ENCODE measurements around the gene CEP164. TPM values are rescaled to one million over a fixed set of nuclear protein-coding genes. Genes with fewer than 3 reads are reported as not detected.

CEP164 gene
- total RNA-seq, 4 donors from 2014 or later: 10.0 to 20.2 (median 15.4) TPM

- in situ Hi-C loops (cut with MboI; ENCODE audit: low pct_ligation_motif_present in 1 of 4, low pct_unique_long_range_greater_than_20kb in 1 of 4, low sequenced_read_pairs in 3 of 4): loop anchor here (25.0 kb wide), 5 partner anchors 360 to 635 kb away; partner anchors contain the start of genes TMPRSS13 (in 2 of the 4), DSCAML1 (in 1 of the 4) and FXYD2 (in 1 of the 4)
Observed at GRCh38 chr11:117427356-117427874, 99.8 kb downstream of the CEP164 start.

DNA sequence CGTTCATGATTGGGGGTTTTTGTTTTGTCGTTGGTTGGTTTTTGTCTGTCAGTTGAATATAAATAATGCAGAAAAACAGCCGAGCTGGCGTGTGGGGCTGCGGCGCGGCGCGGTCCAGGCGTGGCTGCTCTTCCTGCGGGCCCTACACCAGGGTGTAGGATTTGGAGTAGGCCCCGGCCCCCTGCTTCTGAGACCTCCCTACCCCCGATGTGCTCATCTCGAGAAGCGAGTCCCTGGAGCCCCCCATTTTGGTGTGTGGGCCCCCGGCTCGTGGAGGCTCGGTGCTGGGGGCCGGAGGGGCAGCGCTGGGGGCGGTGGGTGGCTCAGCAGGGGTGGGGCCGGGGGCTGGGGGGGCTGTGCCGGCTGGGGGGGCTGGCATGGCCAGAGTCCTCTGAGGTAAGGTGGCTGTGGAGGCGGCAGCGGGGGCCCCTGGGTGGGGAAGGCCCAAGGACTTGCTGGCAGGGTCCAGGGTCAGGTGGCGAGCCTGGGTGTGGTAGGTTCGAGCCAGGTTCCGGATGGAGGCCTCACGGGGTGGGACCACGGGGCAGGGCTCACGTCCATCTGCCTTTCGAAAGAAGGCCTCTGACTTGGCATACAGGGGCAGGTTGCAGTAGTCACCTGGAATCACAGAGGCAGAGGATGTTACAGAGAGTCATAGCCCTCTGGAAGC, 100.7 kb downstream of the CEP164 start:
- H3K36me3 ChIP-seq: no peaks in the 10 kb centered on the region
- intact Hi-C loops (cut with DNase I; ENCODE audit: low total_unique reads): no loop called here
- TF ChIP-seq CTCF (IDR thresholded peaks at IDR 0.05) (no peak), EP300 (IDR thresholded peaks at IDR 0.05; ENCODE audit: low read depth) (no peak), POLR2AphosphoS5 (IDR thresholded peaks at IDR 0.05) (no peak), POLR2A (IDR thresholded peaks at IDR 0.05) (no peak)
- 67 to 80% methylated on average over 1 to 32 of the region's 32 CpGs for WGBS, 2 donors (ENCODE audit: low coverage in 1 of 2)
- no peak overlapping the region for H3K27ac ChIP-seq
- peaks cover 13% of the 10 kb centered on the region for H3K27me3 ChIP-seq
- no peaks in the 10 kb centered on the region for H3K9me3 ChIP-seq
- in situ Hi-C loops (cut with MboI; ENCODE audit: low pct_ligation_motif_present in 1 of 4, low pct_unique_long_range_greater_than_20kb in 1 of 4, low sequenced_read_pairs in 3 of 4): loop anchor here (25.0 kb wide), 5 partner anchors 359 to 634 kb away; partner anchors contain the start of genes TMPRSS13 (in 2 of the 4), DSCAML1 (in 1 of the 4) and FXYD2 (in 1 of the 4)
- H3K4me3 ChIP-seq: no peak overlapping the region
- peaks cover 0 to 4% (median 0%) of the 10 kb centered on the region in 4 donors for H3K4me1 ChIP-seq
- no peak for DNase-seq

More at GRCh38 chr11:117427356-117427874, 99.8 kb downstream of the CEP164 start:
- no peak overlapping the region for H3K27ac ChIP-seq
- intact Hi-C loops (cut with DNase I; ENCODE audit: low total_unique reads): no loop called here
- TF ChIP-seq EP300 (IDR thresholded peaks at IDR 0.05; ENCODE audit: low read depth): no peak
- no peak for TF ChIP-seq POLR2AphosphoS5 (IDR thresholded peaks at IDR 0.05)
- no peak for TF ChIP-seq POLR2A (IDR thresholded peaks at IDR 0.05)
- no peak for TF ChIP-seq CTCF (IDR thresholded peaks at IDR 0.05)
- no peak overlapping the region for H3K4me3 ChIP-seq
- peaks cover 0 to 4% (median 0%) of the 10 kb centered on the region in 4 donors for H3K4me1 ChIP-seq
- 86 to 89% methylated on average over 3 to 11 of the region's 11 CpGs for WGBS, 2 donors (ENCODE audit: low coverage in 1 of 2)
- no peaks in the 10 kb centered on the region for H3K36me3 ChIP-seq
- DNase-seq: no peak
- H3K9me3 ChIP-seq: no peaks in the 10 kb centered on the region
- peaks cover 13% of the 10 kb centered on the region for H3K27me3 ChIP-seq

DNA sequence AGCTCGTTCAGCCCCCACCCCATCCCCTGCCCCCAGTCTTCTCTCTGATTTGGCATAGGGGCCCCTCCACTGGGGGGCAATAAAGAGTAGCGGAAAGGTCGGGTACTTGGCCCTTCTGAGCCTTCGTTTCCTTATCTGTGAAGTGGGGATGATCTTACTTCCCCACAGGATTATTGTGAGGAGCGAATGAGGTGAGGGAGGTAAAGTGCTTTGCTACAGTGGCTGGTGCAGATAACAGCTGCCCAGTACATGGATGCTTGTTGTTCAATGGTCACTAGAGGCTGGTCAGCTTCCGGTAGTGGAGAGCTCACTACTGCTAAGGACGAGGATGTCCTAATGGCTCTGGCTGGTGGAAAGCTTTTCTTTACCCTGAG, 101.2 kb downstream of the CEP164 start:
- no peak for DNase-seq
- no peak for TF ChIP-seq EP300 (IDR thresholded peaks at IDR 0.05; ENCODE audit: low read depth)
- TF ChIP-seq POLR2AphosphoS5 (IDR thresholded peaks at IDR 0.05): no peak
- TF ChIP-seq CTCF (IDR thresholded peaks at IDR 0.05): no peak
- no peak for TF ChIP-seq POLR2A (IDR thresholded peaks at IDR 0.05)
- no peaks in the 10 kb centered on the region for H3K9me3 ChIP-seq
- H3K4me3 ChIP-seq: no peak overlapping the region
- in situ Hi-C loops (cut with MboI; ENCODE audit: low pct_ligation_motif_present in 1 of 4, low pct_unique_long_range_greater_than_20kb in 1 of 4, low sequenced_read_pairs in 3 of 4) (loop anchor here (25.0 kb wide), 5 partner anchors 358 to 633 kb away; partner anchors contain the start of genes TMPRSS13 (in 2 of the 4), DSCAML1 (in 1 of the 4) and FXYD2 (in 1 of the 4)), intact Hi-C loops (cut with DNase I; ENCODE audit: low total_unique reads) (no loop called here)
- H3K27me3 ChIP-seq: peaks cover 13% of the 10 kb centered on the region
- H3K36me3 ChIP-seq: no peaks in the 10 kb centered on the region
- WGBS, 2 donors (ENCODE audit: low coverage in 1 of 2): 72% methylated on average over 7 of the region's 7 CpGs; no CpG with 5 or more reads in 1 of the 2 donors
- peaks cover 0 to 4% (median 0%) of the 10 kb centered on the region in 4 donors for H3K4me1 ChIP-seq
- no peak overlapping the region for H3K27ac ChIP-seq

DNA sequence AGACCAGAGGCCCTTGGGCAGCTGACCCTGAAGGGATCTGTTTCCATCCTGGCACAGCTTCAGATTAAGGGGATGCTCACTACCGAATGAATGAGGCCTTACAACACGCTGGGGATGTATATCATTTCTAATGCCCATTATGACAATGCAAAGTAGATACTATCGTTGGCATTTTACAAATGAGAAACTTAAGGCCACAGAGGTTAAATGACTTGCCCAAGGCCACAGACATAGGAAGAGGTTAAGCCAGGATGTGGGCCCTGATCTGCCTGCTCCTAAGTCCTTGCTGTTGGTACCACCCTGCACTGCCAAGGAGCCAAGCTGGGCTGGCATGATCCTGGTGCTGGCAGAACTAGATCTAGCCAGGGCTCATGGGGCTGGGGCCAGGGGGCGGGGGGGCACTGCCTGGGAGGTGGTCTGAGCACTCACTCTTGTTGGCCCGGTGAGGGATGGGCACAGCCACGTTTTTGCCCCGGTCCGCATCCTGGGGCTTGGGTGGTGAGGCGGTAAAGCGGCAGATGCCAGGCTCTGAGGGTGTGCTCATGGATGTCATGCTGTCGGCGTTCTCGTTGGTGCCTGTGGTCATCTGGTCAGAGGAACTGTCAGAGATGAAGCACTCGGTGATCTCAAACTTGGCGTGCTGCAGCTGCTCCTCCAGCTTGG, 102.8 kb downstream of the CEP164 start:
- H3K36me3 ChIP-seq: no peaks in the 10 kb centered on the region
- H3K4me1 ChIP-seq: peaks cover 0 to 4% (median 0%) of the 10 kb centered on the region in 4 donors
- DNase-seq: no peak
- H3K4me3 ChIP-seq: no peak overlapping the region
- H3K27me3 ChIP-seq: peaks cover 13% of the 10 kb centered on the region
- in situ Hi-C loops (cut with MboI; ENCODE audit: low pct_ligation_motif_present in 1 of 4, low pct_unique_long_range_greater_than_20kb in 1 of 4, low sequenced_read_pairs in 3 of 4): loop anchor here (25.0 kb wide), 5 partner anchors 357 to 632 kb away; partner anchors contain the start of genes TMPRSS13 (in 2 of the 4), DSCAML1 (in 1 of the 4) and FXYD2 (in 1 of the 4)
- H3K27ac ChIP-seq: no peak overlapping the region
- H3K9me3 ChIP-seq: no peaks in the 10 kb centered on the region
- TF ChIP-seq POLR2AphosphoS5 (IDR thresholded peaks at IDR 0.05): no peak
- TF ChIP-seq CTCF (IDR thresholded peaks at IDR 0.05): no peak
- TF ChIP-seq POLR2A (IDR thresholded peaks at IDR 0.05): no peak
- TF ChIP-seq EP300 (IDR thresholded peaks at IDR 0.05; ENCODE audit: low read depth): no peak
- 90% methylated on average over 15 of the region's 15 CpGs; no CpG with 5 or more reads in 1 of the 2 donors for WGBS, 2 donors (ENCODE audit: low coverage in 1 of 2)
- intact Hi-C loops (cut with DNase I; ENCODE audit: low total_unique reads): loop anchor here (5.0 to 10.0 kb wide), 2 partner anchors 387 to 504 kb away; no protein-coding TSS in a partner anchor

All from transverse colon (tissue), 4 donors.